Mesodermal cell (in vitro differentiated cells): ENCODE measurements around the gene TAS2R30. TPM values are rescaled to one million over a fixed set of nuclear protein-coding genes. Genes with fewer than 3 reads are reported as not detected.

ENCODE experiments used
- H3K27ac ChIP-seq: 2 replicates; pipeline ENCODE4 v1.7.0; 2013; ENCODE audit warnings: mild to moderate bottlenecking, low read depth, low read length, moderate library complexity; ENCODE audit not compliant: severe bottlenecking
- H3K36me3 ChIP-seq: 2 replicates; pipeline ENCODE4 v1.7.1; 2013; ENCODE audit warnings: mild to moderate bottlenecking, low read length, moderate library complexity; ENCODE audit not compliant: control insufficient read depth, insufficient read depth
- H3K4me1 ChIP-seq: one replicate; pipeline ENCODE4 v1.7.1; 2013; ENCODE audit warnings: mild to moderate bottlenecking, low read length; ENCODE audit not compliant: insufficient read depth, control insufficient read depth, poor library complexity, severe bottlenecking
- H3K4me3 ChIP-seq: 2 replicates; pipeline ENCODE4 v1.7.0; 2013; ENCODE audit warnings: low read length, control low read depth, mild to moderate bottlenecking; ENCODE audit not compliant: insufficient read depth, poor library complexity, severe bottlenecking; ENCODE audit errors: extremely low read depth
- H3K9me3 ChIP-seq: 2 replicates; pipeline ENCODE4 v1.7.1; 2013; ENCODE audit warnings: mild to moderate bottlenecking, low read length, moderate library complexity; ENCODE audit not compliant: control insufficient read depth
- WGBS, 2 experiments: methylation state at CpG; one replicate each; pipeline ENCODE4 v1.1.5; 2013; ENCODE audit warnings: missing lambda C conversion rate in 2 of 2; ENCODE audit not compliant: insufficient coverage in 2 of 2; 5-methylcytosine and 5-hydroxymethylcytosine counted together
- polyA plus RNA-seq, 2 experiments: library from polyadenylated mRNA; stranded (reverse); fragments of 50-300 nt; gene quantifications; one replicate each; pipeline ENCODE4 v1.2.3, GENCODE V29; 2013

The TAS2R30 gene, protein sequence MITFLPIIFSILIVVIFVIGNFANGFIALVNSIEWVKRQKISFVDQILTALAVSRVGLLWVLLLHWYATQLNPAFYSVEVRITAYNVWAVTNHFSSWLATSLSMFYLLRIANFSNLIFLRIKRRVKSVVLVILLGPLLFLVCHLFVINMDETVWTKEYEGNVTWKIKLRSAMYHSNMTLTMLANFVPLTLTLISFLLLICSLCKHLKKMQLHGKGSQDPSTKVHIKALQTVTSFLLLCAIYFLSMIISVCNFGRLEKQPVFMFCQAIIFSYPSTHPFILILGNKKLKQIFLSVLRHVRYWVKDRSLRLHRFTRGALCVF
- 0.22 TPM for polyA plus RNA-seq (2013, experiment 1 of 2)
- polyA plus RNA-seq (2013, experiment 2 of 2): 0.20 TPM

GRCh38 chr12:11134305-11134704, at the start of gene TAS2R30:
TSS of gene TAS2R30 (minus strand) at chr12:11134644. CDS start at chr12:11134244, 400 bp downstream.
- Histone ChIP-seq H3K4me3 (no peak within 1 kb of the TSS), H3K27ac (no peak within 1 kb of the TSS), H3K9me3 (no peaks in the 10 kb centered on the region), H3K36me3 (peaks cover 2% of the 10 kb centered on the region), H3K4me1 (no peaks in the 10 kb centered on the region)
- WGBS, 2 experiments: no CpG with 5 or more reads among the region's 3 CpGs

DNA sequence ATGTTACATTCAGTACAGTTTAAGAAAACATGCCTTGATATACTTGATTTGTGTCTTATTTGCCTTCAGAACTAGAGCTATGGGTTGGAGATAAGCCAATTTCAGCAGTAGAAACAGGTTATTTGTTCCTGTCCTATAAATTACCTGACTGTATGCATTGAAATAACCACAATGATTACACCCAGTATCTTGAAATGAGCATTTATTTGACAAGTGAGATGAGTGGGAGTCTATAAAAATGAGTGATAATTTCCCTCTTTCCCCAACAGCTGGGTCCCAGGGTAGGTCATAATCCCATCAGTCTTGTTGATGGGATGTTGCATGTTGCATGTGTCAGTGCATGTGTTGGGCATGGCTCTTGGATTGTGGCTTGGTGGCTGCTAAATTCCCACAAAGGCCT, 48.6 kb upstream of the TAS2R30 start:
- Histone ChIP-seq H3K27ac (no peak overlapping the region), H3K4me1 (no peaks in the 10 kb centered on the region), H3K9me3 (no peaks in the 10 kb centered on the region), H3K36me3 (no peaks in the 10 kb centered on the region), H3K4me3 (no peak overlapping the region)

DNA sequence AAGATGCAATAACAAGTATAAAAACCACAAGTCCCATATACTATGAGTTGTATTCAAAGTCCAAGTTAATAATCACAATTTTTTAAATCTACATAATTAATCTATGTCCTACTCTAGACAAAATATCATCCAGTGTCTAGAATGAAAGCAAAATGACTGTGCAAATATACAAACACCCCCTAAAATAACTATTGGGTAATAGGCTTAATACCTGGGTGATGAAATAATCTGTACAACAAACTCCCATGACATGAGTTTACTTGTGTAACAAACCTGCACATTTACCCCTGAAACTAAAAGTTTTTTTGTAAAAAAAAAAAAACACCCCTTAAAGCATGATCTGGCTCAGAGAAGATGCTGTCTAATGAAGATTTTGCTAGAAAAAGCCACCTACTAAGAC, 48.1 kb upstream of the TAS2R30 start:
- Histone ChIP-seq H3K36me3 (no peaks in the 10 kb centered on the region), H3K4me1 (no peaks in the 10 kb centered on the region), H3K27ac (no peak overlapping the region), H3K4me3 (no peak overlapping the region), H3K9me3 (no peaks in the 10 kb centered on the region)

GRCh38 chr12:11178250-11178649, 43.8 kb upstream of the TAS2R30 start:
- Histone ChIP-seq H3K4me3 (no peak overlapping the region), H3K4me1 (no peaks in the 10 kb centered on the region), H3K9me3 (no peaks in the 10 kb centered on the region), H3K36me3 (no peaks in the 10 kb centered on the region), H3K27ac (no peak overlapping the region)
- no CpG with 5 or more reads among the region's 1 CpG for WGBS, 2 experiments

- Histone ChIP-seq H3K27ac (no peak overlapping the region), H3K36me3 (peaks cover 9% of the 10 kb centered on the region), H3K4me3 (no peak overlapping the region), H3K9me3 (no peaks in the 10 kb centered on the region), H3K4me1 (no peaks in the 10 kb centered on the region)
- no CpG with 5 or more reads among the region's 2 CpGs for WGBS, 2 experiments
Observed at GRCh38 chr12:11174022-11174421, 39.6 kb upstream of the TAS2R30 start.

DNA sequence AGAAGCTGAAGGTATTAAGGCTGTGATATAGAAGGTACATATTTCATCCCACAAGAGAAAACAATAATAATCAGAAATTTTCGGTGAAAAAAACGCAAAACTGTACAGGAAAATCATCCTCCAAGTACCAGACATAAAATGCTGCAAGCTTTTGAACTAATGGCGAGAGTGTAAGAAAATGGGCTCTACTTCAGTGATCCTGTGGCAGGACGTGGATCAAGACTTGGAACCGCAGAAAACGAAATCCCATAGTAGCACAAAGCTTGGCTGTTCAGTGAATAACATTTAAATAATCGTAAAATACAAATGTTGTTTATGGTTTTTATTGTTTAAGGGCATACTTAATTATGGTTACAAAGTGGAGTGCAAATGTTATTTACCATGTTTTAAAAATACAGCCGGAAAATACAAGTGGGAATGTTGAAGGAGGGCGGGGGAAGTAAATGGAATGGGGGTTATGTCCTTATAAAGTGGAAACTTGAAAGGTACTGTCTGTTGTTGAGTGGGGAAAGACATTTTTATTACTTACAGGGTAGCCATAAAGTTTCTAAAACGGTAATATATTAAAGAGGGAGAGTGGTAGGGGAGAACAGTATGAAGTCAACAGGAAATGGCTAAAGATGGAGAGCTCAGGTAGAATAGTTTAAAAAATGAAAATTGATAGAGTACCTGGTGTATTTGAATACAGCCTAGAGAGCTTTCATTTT, 37.7 kb upstream of the TAS2R30 start:
- 8 to 9% methylated on average over 6 to 7 of the region's 10 CpGs for WGBS, 2 experiments
- Histone ChIP-seq H3K9me3 (no peaks in the 10 kb centered on the region), H3K4me3 (peak overlapping the region; percentile 61), H3K36me3 (peaks cover 11% of the 10 kb centered on the region), H3K27ac (peak overlapping the region; percentile 80), H3K4me1 (peaks cover 6% of the 10 kb centered on the region)

GRCh38 chr12:11171145-11171968, 36.9 kb upstream of the TAS2R30 start, which contains the start of gene SMIM10L1:
TSS of gene SMIM10L1 (plus strand) at chr12:11171194. CDS start at chr12:11171357, 163 bp downstream.
- peaks cover 11% of the 10 kb centered on the region for H3K36me3 ChIP-seq
- H3K27ac ChIP-seq: peak within 1 kb of the TSS; percentile 80
- peaks cover 6% of the 10 kb centered on the region for H3K4me1 ChIP-seq
- 0 to 1% methylated on average over 54 to 68 of the region's 70 CpGs for WGBS, 2 experiments
- H3K9me3 ChIP-seq: no peaks in the 10 kb centered on the region
- peak within 1 kb of the TSS; percentile 61 for H3K4me3 ChIP-seq

DNA sequence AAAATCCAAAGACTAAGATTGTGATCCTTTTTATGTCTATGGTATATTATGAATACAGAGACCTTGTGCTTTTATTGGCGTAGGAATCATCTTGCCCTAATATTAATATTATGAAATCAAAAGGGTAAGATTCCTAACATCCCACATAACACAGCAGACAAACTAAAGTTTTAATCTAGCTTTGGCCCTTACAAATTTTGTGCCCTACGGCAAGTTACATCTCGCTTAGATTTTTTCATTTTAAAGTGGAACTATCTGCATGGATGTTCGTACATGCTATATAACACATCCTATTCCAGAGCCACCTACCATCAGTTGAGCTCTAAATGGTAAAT, 36.3 kb upstream of the TAS2R30 start:
- peaks cover 6% of the 10 kb centered on the region for H3K4me1 ChIP-seq
- no CpG with 5 or more reads among the region's 4 CpGs for WGBS, 2 experiments
- H3K27ac ChIP-seq: peak overlapping the region; percentile 80
- H3K4me3 ChIP-seq: peak overlapping the region; percentile 61
- peaks cover 17% of the 10 kb centered on the region for H3K36me3 ChIP-seq
- H3K9me3 ChIP-seq: no peaks in the 10 kb centered on the region

DNA sequence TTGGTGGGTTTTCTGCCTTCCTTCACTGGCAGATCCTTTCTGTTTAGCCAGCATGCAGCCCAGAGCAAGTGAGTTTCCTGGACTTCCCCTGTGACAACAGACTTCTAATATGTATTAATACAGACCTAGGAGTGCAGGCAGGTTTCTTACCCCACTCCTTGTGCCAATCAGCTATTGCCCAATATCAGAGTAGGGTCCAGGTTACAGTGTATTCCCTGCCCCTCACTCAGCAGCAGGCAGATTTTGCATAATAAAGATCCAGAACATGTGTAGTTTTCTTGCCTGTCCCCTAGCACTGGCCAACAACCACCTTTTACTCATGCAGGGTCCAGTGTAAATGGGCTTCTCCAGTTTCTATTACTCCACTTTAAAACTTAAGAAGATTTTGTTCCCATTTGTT, 31.9 kb upstream of the TAS2R30 start:
- Histone ChIP-seq H3K4me3 (no peak overlapping the region), H3K36me3 (peaks cover 33% of the 10 kb centered on the region), H3K27ac (no peak overlapping the region), H3K4me1 (peaks cover 6% of the 10 kb centered on the region), H3K9me3 (no peaks in the 10 kb centered on the region)

DNA sequence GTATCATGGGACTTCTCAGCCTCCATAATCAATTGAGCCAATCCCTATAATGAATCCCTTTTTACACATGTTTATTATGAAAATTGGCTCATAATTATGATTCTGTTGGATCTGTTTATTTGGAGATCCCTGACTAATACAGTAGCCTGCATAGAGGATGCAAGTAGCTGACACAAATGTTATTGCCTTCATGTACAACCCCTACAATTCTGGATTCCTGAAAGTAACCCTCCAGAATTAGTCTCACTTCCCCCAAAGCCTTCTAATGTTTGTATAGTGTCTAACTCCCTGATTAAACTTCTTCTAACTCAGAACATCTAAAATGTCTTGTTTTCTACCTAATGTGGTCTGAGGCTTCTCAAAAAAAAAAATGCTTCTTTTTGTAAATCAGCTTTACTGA, 29.9 kb upstream of the TAS2R30 start:
- H3K9me3 ChIP-seq: no peaks in the 10 kb centered on the region
- peaks cover 39% of the 10 kb centered on the region for H3K36me3 ChIP-seq
- H3K27ac ChIP-seq: no peak overlapping the region

GRCh38 chr12:11162502-11162901, 28.1 kb upstream of the TAS2R30 start:
- Histone ChIP-seq H3K9me3 (no peaks in the 10 kb centered on the region), H3K27ac (no peak overlapping the region), H3K4me1 (no peaks in the 10 kb centered on the region), H3K4me3 (no peak overlapping the region), H3K36me3 (peaks cover 35% of the 10 kb centered on the region)
- WGBS, 2 experiments: no CpG with 5 or more reads among the region's 1 CpG

More for the DNA sequence above, 29.9 kb upstream of the TAS2R30 start:
- Histone ChIP-seq H3K4me3 (no peak overlapping the region), H3K4me1 (peaks cover 6% of the 10 kb centered on the region)
